Fibroblast of the aortic adventitia (primary cell): Measurements from ENCODE around the gene SLC16A12. TPM values are rescaled to one million over a fixed set of nuclear protein-coding genes. Genes with fewer than 3 reads are reported as not detected.

Experiments used
- DNase-seq: peaks from one replicate; pipeline ENCODE4 v3.0.0-alpha.2; 2010; ENCODE audit warnings: low read depth
- H3K4me3 ChIP-seq: 2 replicates; pipeline ENCODE4 v1.5.1; 2011; ENCODE audit warnings: low read depth, mild to moderate bottlenecking, control low read depth, low read length, moderate library complexity
- total RNA-seq: library from RNA; depleted of rRNA; stranded (reverse); fragments of >200 nt; gene quantifications from 2 replicates; pipeline ENCODE4 v1.2.3, GENCODE V29; 2012; ENCODE audit warnings: low replicate concordance
- TF ChIP-seq, protein P1 (sequence below): IDR thresholded peaks from 2 replicates; pipeline ENCODE4 v1.5.1; 2011; ENCODE audit warnings: mild to moderate bottlenecking, low read length, control low read depth, inconsistent platforms; ENCODE audit not compliant: insufficient read depth

The SLC16A12 gene
- total RNA-seq, 1 donor: 0.90 TPM

GRCh38 chr10:89469517-89469916, 65.9 kb downstream of the SLC16A12 start:
- TF ChIP-seq, protein P1, sequence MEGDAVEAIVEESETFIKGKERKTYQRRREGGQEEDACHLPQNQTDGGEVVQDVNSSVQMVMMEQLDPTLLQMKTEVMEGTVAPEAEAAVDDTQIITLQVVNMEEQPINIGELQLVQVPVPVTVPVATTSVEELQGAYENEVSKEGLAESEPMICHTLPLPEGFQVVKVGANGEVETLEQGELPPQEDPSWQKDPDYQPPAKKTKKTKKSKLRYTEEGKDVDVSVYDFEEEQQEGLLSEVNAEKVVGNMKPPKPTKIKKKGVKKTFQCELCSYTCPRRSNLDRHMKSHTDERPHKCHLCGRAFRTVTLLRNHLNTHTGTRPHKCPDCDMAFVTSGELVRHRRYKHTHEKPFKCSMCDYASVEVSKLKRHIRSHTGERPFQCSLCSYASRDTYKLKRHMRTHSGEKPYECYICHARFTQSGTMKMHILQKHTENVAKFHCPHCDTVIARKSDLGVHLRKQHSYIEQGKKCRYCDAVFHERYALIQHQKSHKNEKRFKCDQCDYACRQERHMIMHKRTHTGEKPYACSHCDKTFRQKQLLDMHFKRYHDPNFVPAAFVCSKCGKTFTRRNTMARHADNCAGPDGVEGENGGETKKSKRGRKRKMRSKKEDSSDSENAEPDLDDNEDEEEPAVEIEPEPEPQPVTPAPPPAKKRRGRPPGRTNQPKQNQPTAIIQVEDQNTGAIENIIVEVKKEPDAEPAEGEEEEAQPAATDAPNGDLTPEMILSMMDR: no peak
- no peak for DNase-seq

GRCh38 chr10:89468191-89468965, 67.0 kb downstream of the SLC16A12 start:
- DNase-seq: no peak
- H3K4me3 ChIP-seq: no peak overlapping the region
- TF ChIP-seq, protein P1: no peak

More at GRCh38 chr10:89469517-89469916, 65.9 kb downstream of the SLC16A12 start:
- no peak overlapping the region for H3K4me3 ChIP-seq

DNA sequence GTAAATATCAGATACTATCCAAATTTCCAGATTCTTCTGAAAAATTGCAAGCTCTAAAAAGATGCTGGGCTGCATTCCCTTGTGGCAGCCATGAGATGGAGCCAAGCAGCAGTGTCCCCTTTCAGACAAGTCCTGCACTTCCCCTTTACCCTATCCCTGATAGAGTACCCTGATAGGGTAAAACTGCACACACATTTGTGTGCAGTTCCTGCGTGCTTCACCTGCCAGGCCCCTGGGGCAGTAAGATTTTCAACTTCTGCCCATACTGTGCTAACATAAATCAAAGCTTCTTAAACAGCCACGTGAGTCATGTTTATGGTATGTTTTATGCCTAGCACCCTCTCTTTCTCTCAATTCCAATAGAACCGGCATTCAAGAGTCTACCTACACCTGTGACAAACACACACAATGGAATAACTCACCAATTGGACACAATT, 68.8 kb downstream of the SLC16A12 start:
- no peak overlapping the region for H3K4me3 ChIP-seq
- TF ChIP-seq, protein P1: peak; percentile 65
- DNase-seq: peak; percentile 56

DNA sequence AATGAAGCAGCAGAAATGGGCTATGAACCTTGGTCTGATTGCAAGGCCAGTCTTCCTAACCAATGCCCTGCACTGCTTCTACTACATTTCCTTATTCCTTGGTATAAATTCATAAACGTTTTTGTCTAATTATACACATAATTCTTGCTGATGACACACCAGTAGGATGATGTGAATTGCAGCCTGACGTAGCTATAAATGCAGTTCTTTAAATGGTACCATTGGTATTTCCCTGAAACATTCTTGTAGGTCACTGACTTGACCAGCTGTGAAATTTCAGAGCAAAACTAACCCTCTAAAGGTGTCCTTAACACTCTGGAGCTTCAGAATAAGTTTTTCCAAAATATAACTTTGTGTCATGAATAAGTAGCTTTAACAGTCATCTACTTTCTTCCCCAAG, 70.2 kb downstream of the SLC16A12 start:
- H3K4me3 ChIP-seq: no peak overlapping the region
- DNase-seq: no peak
- TF ChIP-seq, protein P1: no peak

DNA sequence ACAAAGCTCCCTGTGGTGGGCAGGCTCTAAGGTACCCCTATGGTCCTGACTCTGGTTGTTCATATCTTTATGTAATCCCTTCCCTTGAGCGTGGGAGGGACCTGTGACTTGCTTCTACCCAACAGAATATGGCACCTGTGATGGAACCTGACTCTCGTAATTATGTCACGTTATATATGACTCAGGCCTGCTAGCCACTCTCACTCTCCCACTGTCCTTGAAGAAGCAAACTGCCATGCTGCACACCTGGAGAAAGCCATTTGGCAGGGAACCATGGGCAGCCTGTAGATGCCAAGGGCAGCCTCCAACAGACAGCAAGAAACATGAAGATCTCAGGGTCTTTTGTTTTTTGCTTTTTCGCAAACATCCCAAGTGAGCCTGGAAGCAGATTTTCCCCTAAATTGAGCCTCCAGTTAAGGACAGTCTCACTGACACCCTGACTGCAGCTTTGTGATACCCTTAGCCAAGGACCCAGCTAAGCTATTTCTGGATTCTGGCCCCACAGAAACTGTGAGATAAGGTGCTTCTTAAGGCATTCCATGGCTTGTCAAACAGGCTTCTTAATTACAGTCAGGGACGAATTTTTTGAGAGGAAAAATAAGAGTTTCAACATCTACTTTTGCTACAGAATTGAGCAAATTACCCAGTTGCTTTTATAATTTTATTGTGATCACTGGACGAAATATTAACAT, 71.4 kb downstream of the SLC16A12 start:
- TF ChIP-seq, protein P1: no peak
- no peak for DNase-seq
- no peak overlapping the region for H3K4me3 ChIP-seq

DNA sequence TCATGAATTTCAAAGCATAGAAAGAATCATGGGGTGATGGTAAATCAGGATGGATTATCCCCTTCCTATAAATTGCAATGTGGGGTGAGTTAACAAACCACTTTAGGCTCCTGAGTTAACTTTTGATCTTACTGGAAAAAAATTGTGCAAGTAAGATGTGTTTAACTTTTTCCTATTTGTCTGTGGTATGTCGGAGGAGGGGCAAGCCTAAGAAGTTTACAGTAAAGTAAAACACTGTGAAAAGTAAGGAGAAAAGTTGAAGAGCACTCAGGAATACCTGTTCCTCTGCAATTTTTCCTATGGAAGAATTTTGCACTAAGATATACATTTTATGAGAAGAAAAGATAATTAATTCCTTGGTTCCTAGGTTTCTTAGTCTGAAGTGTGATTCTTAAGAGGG, 76.6 kb downstream of the SLC16A12 start:
- TF ChIP-seq, protein P1: no peak
- H3K4me3 ChIP-seq: no peak overlapping the region
- DNase-seq: peak; percentile 30
